NCI-H1048 (cell line): ENCODE data around the gene LENG8.

Source experiments
- DNase-seq: peaks from one replicate; lab custom pipeline; 2025; lab: John Stamatoyannopoulos, UW

LENG8 gene

GRCh38 chr19:54448774-54449700 is at the start of gene LENG8:
LENG8 (plus strand) TSS chr19:54449199; CDS start chr19:54451345, 2,146 bp downstream.
- DNase-seq, result peak; percentile 68

- no peak for DNase-seq
These were observed 48.1 kb upstream of the LENG8 start for GRCh38 chr19:54400913-54401312.

GRCh38 chr19:54403054-54403453 is 45.9 kb upstream of the LENG8 start:
- DNase-seq, result no peak

GRCh38 chr19:54405628-54406027 is 43.4 kb upstream of the LENG8 start:
- no peak for DNase-seq

GRCh38 chr19:54407780-54408179 is 41.2 kb upstream of the LENG8 start:
- DNase-seq, result no peak

GRCh38 chr19:54408456-54409026 is 40.5 kb upstream of the LENG8 start:
- DNase-seq, result no peak

- no peak for DNase-seq
These were observed 38.0 kb upstream of the LENG8 start for GRCh38 chr19:54411033-54411432.

GRCh38 chr19:54412877-54413276 is 36.1 kb upstream of the LENG8 start:
- DNase-seq, result no peak

- no peak for DNase-seq
These were observed 34.8 kb upstream of the LENG8 start for GRCh38 chr19:54414156-54414555.

GRCh38 chr19:54415208-54415900 is 33.6 kb upstream of the LENG8 start, which contains the start of gene TTYH1:
TTYH1 (plus strand) TSS chr19:54415464; CDS start chr19:54415553, 89 bp downstream.
- no peak for DNase-seq

- DNase-seq, result no peak
These were observed 32.9 kb upstream of the LENG8 start for GRCh38 chr19:54415901-54416673.

- DNase-seq, result no peak
These were observed 32.1 kb upstream of the LENG8 start for GRCh38 chr19:54416695-54417491.

GRCh38 chr19:54418030-54418929 is 30.7 kb upstream of the LENG8 start:
- no peak for DNase-seq

- DNase-seq, result no peak
These were observed 29.8 kb upstream of the LENG8 start for GRCh38 chr19:54418930-54419800.

- DNase-seq, result no peak
These were observed 29.0 kb upstream of the LENG8 start for GRCh38 chr19:54420068-54420382.

- no peak for DNase-seq
These were observed 28.4 kb upstream of the LENG8 start for GRCh38 chr19:54420383-54421168.

GRCh38 chr19:54421169-54421516 is 27.9 kb upstream of the LENG8 start:
- DNase-seq, result no peak

- DNase-seq, result no peak
These were observed 27.5 kb upstream of the LENG8 start for GRCh38 chr19:54421521-54421920.
